ENCODE measurements around the gene C8A. TPM values are rescaled to one million over a fixed set of nuclear protein-coding genes. Genes with fewer than 3 reads are reported as not detected.
A peak's percentile ranks its signal among the peaks of the same experiment; 100 is the strongest.

Gene C8A
- total and polyA plus RNA-seq, 2 of the 13 experiments (the other 11 are each of a cell fraction or from before 2014, with no cell fraction given): 10.5 to 15.0 TPM

DNA sequence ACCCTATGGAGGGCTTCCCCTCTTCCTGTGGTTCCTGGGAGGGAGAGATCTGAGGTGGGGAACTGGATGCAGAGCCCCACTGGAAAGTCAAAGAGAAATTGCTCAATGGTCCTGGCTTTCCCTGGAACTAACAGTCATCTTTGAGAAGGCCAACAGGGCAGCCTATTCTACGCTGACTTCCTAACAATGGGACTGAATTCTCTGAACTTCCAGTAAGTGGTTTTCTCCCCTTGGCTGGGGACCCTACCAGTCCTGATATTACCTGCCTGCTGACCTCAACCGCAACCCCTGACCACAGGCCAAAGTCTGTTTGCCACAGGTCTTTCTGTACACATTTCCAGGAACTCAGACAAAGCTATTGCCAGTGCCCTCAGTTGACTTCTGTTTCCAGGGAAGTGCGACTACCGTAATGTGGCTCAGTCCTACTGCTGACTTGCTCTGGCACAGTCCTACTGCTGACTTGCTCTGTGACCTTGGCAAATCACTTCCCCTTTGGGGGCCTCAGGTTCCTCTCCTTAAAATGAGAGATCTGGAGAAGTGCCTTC is 55.9 kb downstream of the C8A start (continued):
- TF ChIP-seq, protein P1, sequence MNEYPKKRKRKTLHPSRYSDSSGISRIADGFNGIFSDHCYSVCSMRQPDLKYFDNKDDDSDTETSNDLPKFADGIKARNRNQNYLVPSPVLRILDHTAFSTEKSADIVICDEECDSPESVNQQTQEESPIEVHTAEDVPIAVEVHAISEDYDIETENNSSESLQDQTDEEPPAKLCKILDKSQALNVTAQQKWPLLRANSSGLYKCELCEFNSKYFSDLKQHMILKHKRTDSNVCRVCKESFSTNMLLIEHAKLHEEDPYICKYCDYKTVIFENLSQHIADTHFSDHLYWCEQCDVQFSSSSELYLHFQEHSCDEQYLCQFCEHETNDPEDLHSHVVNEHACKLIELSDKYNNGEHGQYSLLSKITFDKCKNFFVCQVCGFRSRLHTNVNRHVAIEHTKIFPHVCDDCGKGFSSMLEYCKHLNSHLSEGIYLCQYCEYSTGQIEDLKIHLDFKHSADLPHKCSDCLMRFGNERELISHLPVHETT (CRISPR knock-in tag; conservative IDR thresholded peaks at IDR 0.05): no peak
- TF ChIP-seq MIER3 (CRISPR knock-in tag; IDR thresholded peaks at IDR 0.05; ENCODE audit: borderline replicate concordance): peak; percentile 95
- TF ChIP-seq, protein P2, sequence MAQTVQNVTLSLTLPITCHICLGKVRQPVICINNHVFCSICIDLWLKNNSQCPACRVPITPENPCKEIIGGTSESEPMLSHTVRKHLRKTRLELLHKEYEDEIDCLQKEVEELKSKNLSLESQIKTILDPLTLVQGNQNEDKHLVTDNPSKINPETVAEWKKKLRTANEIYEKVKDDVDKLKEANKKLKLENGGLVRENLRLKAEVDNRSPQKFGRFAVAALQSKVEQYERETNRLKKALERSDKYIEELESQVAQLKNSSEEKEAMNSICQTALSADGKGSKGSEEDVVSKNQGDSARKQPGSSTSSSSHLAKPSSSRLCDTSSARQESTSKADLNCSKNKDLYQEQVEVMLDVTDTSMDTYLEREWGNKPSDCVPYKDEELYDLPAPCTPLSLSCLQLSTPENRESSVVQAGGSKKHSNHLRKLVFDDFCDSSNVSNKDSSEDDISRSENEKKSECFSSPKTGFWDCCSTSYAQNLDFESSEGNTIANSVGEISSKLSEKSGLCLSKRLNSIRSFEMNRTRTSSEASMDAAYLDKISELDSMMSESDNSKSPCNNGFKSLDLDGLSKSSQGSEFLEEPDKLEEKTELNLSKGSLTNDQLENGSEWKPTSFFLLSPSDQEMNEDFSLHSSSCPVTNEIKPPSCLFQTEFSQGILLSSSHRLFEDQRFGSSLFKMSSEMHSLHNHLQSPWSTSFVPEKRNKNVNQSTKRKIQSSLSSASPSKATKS (CRISPR knock-in tag; IDR thresholded peaks at IDR 0.05): peak; percentile 27; the same call in 1 of the 2 replicates
- TF ChIP-seq, protein P3, sequence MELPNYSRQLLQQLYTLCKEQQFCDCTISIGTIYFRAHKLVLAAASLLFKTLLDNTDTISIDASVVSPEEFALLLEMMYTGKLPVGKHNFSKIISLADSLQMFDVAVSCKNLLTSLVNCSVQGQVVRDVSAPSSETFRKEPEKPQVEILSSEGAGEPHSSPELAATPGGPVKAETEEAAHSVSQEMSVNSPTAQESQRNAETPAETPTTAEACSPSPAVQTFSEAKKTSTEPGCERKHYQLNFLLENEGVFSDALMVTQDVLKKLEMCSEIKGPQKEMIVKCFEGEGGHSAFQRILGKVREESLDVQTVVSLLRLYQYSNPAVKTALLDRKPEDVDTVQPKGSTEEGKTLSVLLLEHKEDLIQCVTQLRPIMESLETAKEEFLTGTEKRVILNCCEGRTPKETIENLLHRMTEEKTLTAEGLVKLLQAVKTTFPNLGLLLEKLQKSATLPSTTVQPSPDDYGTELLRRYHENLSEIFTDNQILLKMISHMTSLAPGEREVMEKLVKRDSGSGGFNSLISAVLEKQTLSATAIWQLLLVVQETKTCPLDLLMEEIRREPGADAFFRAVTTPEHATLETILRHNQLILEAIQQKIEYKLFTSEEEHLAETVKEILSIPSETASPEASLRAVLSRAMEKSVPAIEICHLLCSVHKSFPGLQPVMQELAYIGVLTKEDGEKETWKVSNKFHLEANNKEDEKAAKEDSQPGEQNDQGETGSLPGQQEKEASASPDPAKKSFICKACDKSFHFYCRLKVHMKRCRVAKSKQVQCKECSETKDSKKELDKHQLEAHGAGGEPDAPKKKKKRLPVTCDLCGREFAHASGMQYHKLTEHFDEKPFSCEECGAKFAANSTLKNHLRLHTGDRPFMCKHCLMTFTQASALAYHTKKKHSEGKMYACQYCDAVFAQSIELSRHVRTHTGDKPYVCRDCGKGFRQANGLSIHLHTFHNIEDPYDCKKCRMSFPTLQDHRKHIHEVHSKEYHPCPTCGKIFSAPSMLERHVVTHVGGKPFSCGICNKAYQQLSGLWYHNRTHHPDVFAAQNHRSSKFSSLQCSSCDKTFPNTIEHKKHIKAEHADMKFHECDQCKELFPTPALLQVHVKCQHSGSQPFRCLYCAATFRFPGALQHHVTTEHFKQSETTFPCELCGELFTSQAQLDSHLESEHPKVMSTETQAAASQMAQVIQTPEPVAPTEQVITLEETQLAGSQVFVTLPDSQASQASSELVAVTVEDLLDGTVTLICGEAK (IDR thresholded peaks at IDR 0.05): no peak
- TF ChIP-seq, protein P3 (CRISPR knock-in tag; IDR thresholded peaks at IDR 0.05): peak; percentile 68; the same call in 1 of the 2 replicates
- peak; percentile 94 for TF ChIP-seq HDAC1 (CRISPR knock-in tag; IDR thresholded peaks at IDR 0.05)
- peak; percentile 90 for TF ChIP-seq PHF21A (CRISPR knock-in tag; IDR thresholded peaks at IDR 0.05)
- no peak for TF ChIP-seq MYNN (CRISPR knock-in tag; IDR thresholded peaks at IDR 0.05; ENCODE audit: low read depth)
- TF ChIP-seq ZNF746 (CRISPR knock-in tag; IDR thresholded peaks at IDR 0.05): peak; percentile 91
- TF ChIP-seq GABPA (IDR thresholded peaks at IDR 0.05; ENCODE audit: low read depth, low read length): no peak
- no peak; the same call in none of the 2 replicates for TF ChIP-seq GABPA (CRISPR knock-in tag; IDR thresholded peaks at IDR 0.05; ENCODE audit: low read depth)
- peak; percentile 95 for TF ChIP-seq POGZ (CRISPR knock-in tag; IDR thresholded peaks at IDR 0.05)
- TF ChIP-seq MAFF (IDR thresholded peaks at IDR 0.05; ENCODE audit: low read depth, low read length): 0 out of 2 replicates have a peak, but pooled peaks have one; percentile 35
- TF ChIP-seq ZFP1 (CRISPR knock-in tag; IDR thresholded peaks at IDR 0.05): no peak; the same call in 1 of the 2 replicates
- TF ChIP-seq, protein P4, sequence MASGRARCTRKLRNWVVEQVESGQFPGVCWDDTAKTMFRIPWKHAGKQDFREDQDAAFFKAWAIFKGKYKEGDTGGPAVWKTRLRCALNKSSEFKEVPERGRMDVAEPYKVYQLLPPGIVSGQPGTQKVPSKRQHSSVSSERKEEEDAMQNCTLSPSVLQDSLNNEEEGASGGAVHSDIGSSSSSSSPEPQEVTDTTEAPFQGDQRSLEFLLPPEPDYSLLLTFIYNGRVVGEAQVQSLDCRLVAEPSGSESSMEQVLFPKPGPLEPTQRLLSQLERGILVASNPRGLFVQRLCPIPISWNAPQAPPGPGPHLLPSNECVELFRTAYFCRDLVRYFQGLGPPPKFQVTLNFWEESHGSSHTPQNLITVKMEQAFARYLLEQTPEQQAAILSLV (CRISPR knock-in tag; IDR thresholded peaks at IDR 0.05; ENCODE audit: borderline replicate concordance): no peak
- no peak for TF ChIP-seq ZNF468 (CRISPR knock-in tag; IDR thresholded peaks at IDR 0.05)

All from HepG2 (cell line).